B cell (primary cell): ENCODE data around the gene CXCR6. TPM values are rescaled to one million over a fixed set of nuclear protein-coding genes. Genes with fewer than 3 reads are reported as not detected.

Experiments
- ATAC-seq: fragments of 200-7000 bp; cut with Tn5 transposase; one replicate; pipeline ENCODE4 v1.10.0; 2021; ENCODE audit warnings: low read depth, mild to moderate bottlenecking, moderate number of reproducible peaks, moderate library complexity
- CTCF ChIA-PET: fragments of 350-600 bp; sonication (Branson Sonifier 250); formaldehyde crosslinking; loops from one replicate; lab custom pipeline; 2021; ENCODE audit warnings: antibody characterized with exemption, inconsistent platforms; lab: Charles Lee
- POLR2A ChIA-PET: fragments of 350-600 bp; sonication (Branson Sonifier 250); formaldehyde crosslinking; loops from one replicate; lab custom pipeline; 2021; ENCODE audit warnings: antibody characterized with exemption; lab: Charles Lee
- DNase-seq: peaks from one replicate; pipeline ENCODE4 v3.0.0; 2013
- H2AFZ ChIP-seq: 2 replicates; pipeline ENCODE4 v1.6.1; 2012; ENCODE audit warnings: mild to moderate bottlenecking, low read depth, low read length; ENCODE audit not compliant: insufficient read depth, poor library complexity, severe bottlenecking
- H3K27ac ChIP-seq, 2 donors: 1 replicate in 1 of 2; 2 replicates in 1 of 2; pipeline ENCODE4 v1.5.1; 2012 to 2013; ENCODE audit warnings: low read length in 2 of 2, mild to moderate bottlenecking in 2 of 2, moderate library complexity in 1 of 2
- H3K27me3 ChIP-seq, 4 experiments: fragments of 200-600 bp in 1 of 4; sonication (generic) in 1 of 4; replicated peaks in 1 of 4; 1 replicate in 2 of 4; 2 replicates in 2 of 4; pipeline versions ENCODE4 v1.6.1 to v1.7.0; 2013 to 2016; ENCODE audit warnings: low read length in 3 of 4, mild to moderate bottlenecking in 2 of 4, mixed read lengths in 1 of 4, moderate library complexity in 1 of 4; ENCODE audit not compliant: insufficient read depth in 4 of 4, control insufficient read depth in 3 of 4; ENCODE audit errors: control extremely low read depth in 1 of 4
- H3K36me3 ChIP-seq, 2 experiments: replicated peaks in 1 of 2; 1 replicate in 1 of 2; 2 replicates in 1 of 2; pipeline versions ENCODE4 v1.6.1 to v1.7.1; 2013; ENCODE audit warnings: low read length in 1 of 2; ENCODE audit not compliant: insufficient read depth in 2 of 2, control insufficient read depth in 1 of 2; ENCODE audit errors: control extremely low read depth in 1 of 2, extremely low read depth in 1 of 2
- H3K4me1 ChIP-seq, 2 donors: fragments of 200-600 bp in 1 of 2; sonication (generic) in 1 of 2; 1 replicate in 1 of 2; 2 replicates in 1 of 2; pipeline versions ENCODE4 v1.5.1 to v1.6.1; 2013 to 2017; ENCODE audit warnings: low read length in 2 of 2; ENCODE audit not compliant: control insufficient read depth in 2 of 2, insufficient read depth in 2 of 2
- H3K4me2 ChIP-seq: replicated peaks from 2 replicates; pipeline ENCODE3; 2012; ENCODE audit warnings: mild to moderate bottlenecking, low read depth, low read length; ENCODE audit not compliant: poor library complexity, severe bottlenecking
- H3K4me3 ChIP-seq, 5 experiments: fragments of 200-600 bp in 1 of 5; sonication (generic) in 1 of 5; 1 replicate in 3 of 5; 2 replicates in 2 of 5; pipeline versions ENCODE4 v1.5.1 to v1.7.0; 2011 to 2016; ENCODE audit warnings: low read length in 4 of 5, mild to moderate bottlenecking in 4 of 5, low read depth in 2 of 5, control low read depth in 1 of 5, moderate library complexity in 1 of 5; ENCODE audit not compliant: insufficient read depth in 1 of 5; ENCODE audit errors: control extremely low read depth in 1 of 5, extremely low read depth in 1 of 5
- H3K79me2 ChIP-seq: fragments of 200-600 bp; sonication (generic); one replicate; pipeline ENCODE4 v1.6.0; 2016; ENCODE audit warnings: low read length; ENCODE audit not compliant: control insufficient read depth, insufficient read depth
- H3K9ac ChIP-seq: fragments of 200-600 bp; sonication (generic); 2 replicates; pipeline ENCODE4 v1.6.1; 2017; ENCODE audit warnings: mild to moderate bottlenecking, low read length, moderate library complexity
- H3K9me3 ChIP-seq, 3 donors: one replicate each; pipeline versions ENCODE4 v1.6.1 to v1.7.1; 2013; ENCODE audit warnings: low read length in 2 of 3; ENCODE audit not compliant: control insufficient read depth in 2 of 3, insufficient read depth in 1 of 3; ENCODE audit errors: control extremely low read depth in 1 of 3
- H4K20me1 ChIP-seq: 2 replicates; pipeline ENCODE4 v1.6.0; 2012; ENCODE audit warnings: mild to moderate bottlenecking, low read length; ENCODE audit not compliant: insufficient read depth, control insufficient read depth, poor library complexity, severe bottlenecking
- H3K27ac Mint-ChIP-seq: one replicate; pipeline ENCODE4 v1.8.0; 2021; ENCODE audit warnings: mixed read lengths
- H3K27me3 Mint-ChIP-seq: one replicate; pipeline ENCODE4 v1.8.0; 2021; ENCODE audit warnings: mixed read lengths
- H3K4me1 Mint-ChIP-seq: one replicate; pipeline ENCODE4 v1.8.0; 2021; ENCODE audit warnings: mixed read lengths
- H3K4me3 Mint-ChIP-seq: one replicate; pipeline ENCODE4 v1.8.0; 2021; ENCODE audit warnings: mixed read lengths
- H3K9me3 Mint-ChIP-seq: one replicate; pipeline ENCODE4 v1.8.0; 2022; ENCODE audit warnings: mixed read lengths; ENCODE audit not compliant: insufficient read depth
- CTCF ChIP-seq: fragments of 200-600 bp; IDR thresholded peaks from one replicate; pipeline ENCODE4 v1.8.0; 2022; ENCODE audit warnings: antibody characterized with exemption, mild to moderate bottlenecking
- EZH2 ChIP-seq: IDR thresholded peaks from 2 replicates; pipeline ENCODE4 v1.6.1; 2012; ENCODE audit warnings: borderline replicate concordance, low read depth, mild to moderate bottlenecking, moderate library complexity, low read length; ENCODE audit not compliant: insufficient read depth, poor library complexity, severe bottlenecking
- WGBS: methylation state at CpG from one replicate; pipeline ENCODE4 v1.1.5; 2013; ENCODE audit warnings: missing lambda C conversion rate; ENCODE audit not compliant: insufficient coverage; 5-methylcytosine and 5-hydroxymethylcytosine counted together
- intact Hi-C: fragments of 100-400 bp; cut with micrococcal nuclease; formaldehyde crosslinking; loops from one replicate; pipeline ENCODE4 v1.10.0; 2022
- polyA plus RNA-seq: library from polyadenylated mRNA; depleted of rRNA; stranded (reverse); fragments of >200 nt; gene quantifications from 2 replicates; pipeline ENCODE4 v1.2.3, GENCODE V29; 2012
- total RNA-seq, 2 donors: library from RNA; stranded (reverse); fragments of 120-200 nt in 1 of 2; gene quantifications; 1 replicate in 1 of 2; 2 replicates in 1 of 2; pipeline versions ENCODE4 v1.2.3 to v1.2.4, GENCODE V29; 2013 to 2022

Gene CXCR6
- total and polyA plus RNA-seq, 2 donors (not counting 1 experiment from before 2014, with no cell fraction given) = not detected

DNA sequence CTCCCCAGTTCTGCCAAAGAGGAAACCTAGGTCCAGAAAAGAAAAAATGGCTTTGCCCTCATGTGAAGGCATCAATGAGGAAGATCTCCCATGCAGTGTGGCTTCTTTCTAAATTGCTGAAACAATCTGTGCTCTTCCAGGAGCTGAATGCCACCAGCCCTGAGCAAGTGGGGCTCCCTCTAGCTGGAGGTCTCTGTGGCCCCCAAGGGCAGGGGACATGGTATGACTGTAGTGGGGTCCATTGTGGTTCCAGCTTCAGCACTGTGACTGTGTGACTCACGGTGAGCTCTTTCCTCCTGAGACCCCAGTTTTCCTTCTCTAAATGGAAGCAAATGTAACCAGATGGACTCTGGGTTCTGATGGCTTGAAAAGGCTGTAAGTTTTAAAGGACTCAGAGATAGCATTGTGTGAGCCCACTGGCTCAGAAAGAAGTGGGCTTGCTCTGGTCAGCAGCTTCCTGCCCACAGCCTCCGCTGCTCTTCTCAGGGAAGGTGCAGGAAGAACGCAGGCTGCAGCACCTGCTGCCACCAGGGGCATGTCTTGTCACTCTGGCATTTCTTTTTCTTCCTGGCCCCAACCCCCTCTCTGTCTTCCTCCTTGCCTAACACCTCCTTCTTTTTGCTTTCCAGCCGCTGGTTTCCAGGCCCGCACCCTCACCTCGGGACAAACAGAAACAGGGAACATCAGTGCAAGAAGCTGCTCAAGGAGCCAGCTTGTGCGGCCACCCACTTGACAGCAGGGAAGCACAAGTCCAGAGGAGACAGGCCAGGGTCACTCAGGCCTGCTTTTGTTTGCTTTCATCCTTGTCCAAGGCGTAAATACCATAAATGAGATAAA is 5.8 kb upstream of the CXCR6 start:
- H3K36me3 ChIP-seq = peaks cover 0 to 51% of the 10 kb centered on the region in 2 experiments
- ChIA-PET POLR2A (no interaction called here), CTCF (interaction anchor here (0.8 to 5.2 kb wide), 12 partner anchors 16 to 441 kb away, joined by 3 to 193 read pairs (median 4); partner anchors contain the start of genes CCR1 and CCR5)
- H3K27ac ChIP-seq = no peak overlapping the region
- H3K4me1 Mint-ChIP-seq = no peaks in the 10 kb centered on the region
- H3K9ac ChIP-seq = no peak overlapping the region
- no peaks in the 10 kb centered on the region for H3K27me3 Mint-ChIP-seq
- WGBS = 96% methylated on average over 7 of the region's 8 CpGs
- intact Hi-C loops = loop anchor here (1.0 to 5.0 kb wide), 4 partner anchors 142 to 441 kb away; partner anchors contain the start of gene CCR1
- no peak overlapping the region for H3K4me2 ChIP-seq
- no peaks in the 10 kb centered on the region for H3K9me3 ChIP-seq
- no peak overlapping the region for H3K4me3 Mint-ChIP-seq
- no peak overlapping the region for H3K4me3 ChIP-seq
- DNase-seq (no peak), ATAC-seq (no peak)
- H3K4me1 ChIP-seq = peaks cover 0 to 5% of the 10 kb centered on the region in 2 donors
- H3K27me3 ChIP-seq = no peaks in the 10 kb centered on the region
- H3K79me2 ChIP-seq = no peaks in the 10 kb centered on the region
- H3K27ac Mint-ChIP-seq = no peak overlapping the region
- TF ChIP-seq EZH2 (no peak), CTCF (no peak)
- H4K20me1 ChIP-seq = no peaks in the 10 kb centered on the region
- no peaks in the 10 kb centered on the region for H3K9me3 Mint-ChIP-seq
- no peak overlapping the region for H2AFZ ChIP-seq

DNA sequence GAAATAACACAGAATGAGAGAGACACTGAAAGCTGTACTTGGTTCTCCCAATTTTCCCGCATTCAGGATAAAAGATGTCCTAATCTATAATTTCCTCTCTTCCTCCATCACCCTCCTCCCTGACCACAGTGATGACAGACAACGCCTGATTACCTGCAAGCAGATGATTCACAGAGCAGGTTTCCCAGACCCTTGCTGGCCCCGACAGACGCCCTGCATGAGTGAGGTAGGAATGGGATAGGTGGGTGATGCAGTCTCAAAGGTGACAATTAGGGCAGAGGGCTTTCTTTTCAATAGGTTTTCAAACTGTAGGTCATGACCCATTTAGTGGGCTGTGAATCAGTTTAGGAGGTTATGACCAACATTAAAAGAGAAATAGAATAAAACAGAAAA is 5.2 kb upstream of the CXCR6 start:
- no peaks in the 10 kb centered on the region for H3K79me2 ChIP-seq
- H3K27me3 ChIP-seq = no peaks in the 10 kb centered on the region
- no peak overlapping the region for H3K27ac ChIP-seq
- Mint-ChIP-seq H3K27ac (no peak overlapping the region), H3K9me3 (no peaks in the 10 kb centered on the region), H3K4me3 (no peak overlapping the region), H3K27me3 (no peaks in the 10 kb centered on the region), H3K4me1 (no peaks in the 10 kb centered on the region)
- peaks cover 0 to 50% of the 10 kb centered on the region in 2 experiments for H3K36me3 ChIP-seq
- no peaks in the 10 kb centered on the region for H3K9me3 ChIP-seq
- H2AFZ ChIP-seq = no peak overlapping the region
- H3K9ac ChIP-seq = no peak overlapping the region
- intact Hi-C loops = loop anchor here (1.0 to 5.0 kb wide), 4 partner anchors 141 to 440 kb away; partner anchors contain the start of gene CCR1
- no peak for TF ChIP-seq CTCF
- TF ChIP-seq EZH2 = no peak
- WGBS = 100% methylated on average over 3 of the region's 4 CpGs
- H4K20me1 ChIP-seq = no peaks in the 10 kb centered on the region
- CTCF ChIA-PET = interaction anchor here (0.6 to 5.2 kb wide), 34 partner anchors 9 to 897 kb away, joined by 3 to 193 read pairs (median 4); partner anchors contain the start of genes CCR1 and CCR5
- ATAC-seq (no peak), DNase-seq (no peak)
- POLR2A ChIA-PET = interaction anchor here (1.1 kb wide), 1 partner anchor 140 kb away, joined by 3 read pairs; no protein-coding TSS in a partner anchor
- H3K4me1 ChIP-seq = peaks cover 0 to 5% of the 10 kb centered on the region in 2 donors
- no peak overlapping the region for H3K4me3 ChIP-seq
- no peak overlapping the region for H3K4me2 ChIP-seq
